ENCODE results near the gene ERF.
A peak's percentile ranks its signal among the peaks of the same experiment; 100 is the strongest.

ERF gene

GRCh38 chr19:42242069-42242511, 12.8 kb downstream of the ERF start:
- no peak for DNase-seq (ENCODE audit: low read depth in 2 of 2)

- DNase-seq (ENCODE audit: low read depth in 2 of 2): no peak
These were observed 13.6 kb downstream of the ERF start for GRCh38 chr19:42241279-42241678.

GRCh38 chr19:42239544-42240220, 15.2 kb downstream of the ERF start:
- DNase-seq (ENCODE audit: low read depth in 2 of 2): no peak

- no peak for DNase-seq (ENCODE audit: low read depth in 2 of 2)
These were observed 19.7 kb downstream of the ERF start for GRCh38 chr19:42235181-42235580.

DNA sequence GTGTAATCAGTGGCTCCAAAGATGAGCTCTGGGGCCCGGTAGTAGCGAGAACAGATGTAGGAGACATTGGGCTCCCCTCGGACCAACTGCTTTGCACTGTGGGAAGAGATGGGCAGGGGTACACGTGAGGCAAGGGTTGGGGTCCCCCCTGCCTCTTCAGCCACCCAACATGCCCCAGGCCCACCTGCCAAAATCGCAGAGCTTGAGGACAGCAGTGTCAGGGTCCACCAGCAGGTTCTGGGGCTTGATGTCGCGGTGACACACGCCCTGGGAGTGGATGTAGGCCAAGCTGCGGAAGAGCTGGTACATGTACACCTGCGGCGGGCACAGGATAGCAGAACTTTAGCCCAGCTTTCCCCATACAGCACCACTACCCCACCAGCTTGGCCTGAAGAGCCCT, 20.6 kb downstream of the ERF start:
- no peak for DNase-seq (ENCODE audit: low read depth in 2 of 2)

DNA sequence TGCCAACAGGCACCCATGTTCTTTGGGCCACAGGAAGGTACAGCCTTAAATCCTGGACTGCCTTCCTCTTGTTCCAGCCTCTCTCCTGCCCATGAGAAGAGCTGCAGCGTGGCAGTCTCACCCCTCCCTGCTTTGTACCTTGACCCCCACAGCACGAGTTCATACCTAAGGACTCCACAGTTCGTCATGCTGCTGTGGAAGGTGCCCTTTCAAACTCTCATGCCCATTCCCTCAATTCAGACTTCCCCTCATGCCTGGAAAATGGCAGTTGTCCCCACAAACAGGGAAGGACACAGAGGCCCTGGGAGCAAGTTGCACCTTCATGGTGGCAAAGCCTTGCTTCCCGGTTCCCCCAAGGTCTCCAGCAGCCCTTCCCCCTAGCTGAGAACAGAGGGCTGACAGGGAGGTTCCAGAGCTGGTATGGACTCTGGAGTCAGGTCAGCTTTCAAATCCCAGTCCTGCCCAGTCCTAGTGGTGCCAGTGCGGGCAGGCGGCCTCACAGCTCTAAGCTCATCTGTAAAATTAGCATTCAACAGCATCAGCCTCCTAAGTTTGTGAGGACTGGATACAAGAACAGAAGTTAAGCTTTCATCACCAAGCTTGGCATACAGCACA, 21.1 kb downstream of the ERF start:
- no peak for DNase-seq (ENCODE audit: low read depth in 2 of 2)

DNA sequence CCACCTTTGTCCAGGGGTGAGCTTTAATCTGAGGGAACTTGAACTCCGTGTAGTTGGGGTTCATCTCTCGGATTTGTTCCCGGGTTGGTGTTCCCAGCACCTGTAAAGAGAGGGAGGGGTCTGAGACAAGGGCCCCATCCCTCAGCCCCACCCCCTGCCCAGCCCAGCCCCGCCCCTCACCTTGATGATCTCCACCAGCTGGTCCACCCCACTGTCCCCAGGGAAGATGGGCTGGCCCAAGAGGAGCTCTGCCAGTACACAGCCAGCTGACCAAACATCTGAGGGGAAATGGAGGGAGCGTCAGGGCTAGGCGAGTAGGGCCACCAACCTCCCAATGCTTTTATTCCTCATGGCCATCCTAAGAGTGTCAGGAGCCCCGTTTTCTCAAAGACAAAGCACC, 21.8 kb downstream of the ERF start:
- DNase-seq (ENCODE audit: low read depth in 2 of 2): no peak

DNA sequence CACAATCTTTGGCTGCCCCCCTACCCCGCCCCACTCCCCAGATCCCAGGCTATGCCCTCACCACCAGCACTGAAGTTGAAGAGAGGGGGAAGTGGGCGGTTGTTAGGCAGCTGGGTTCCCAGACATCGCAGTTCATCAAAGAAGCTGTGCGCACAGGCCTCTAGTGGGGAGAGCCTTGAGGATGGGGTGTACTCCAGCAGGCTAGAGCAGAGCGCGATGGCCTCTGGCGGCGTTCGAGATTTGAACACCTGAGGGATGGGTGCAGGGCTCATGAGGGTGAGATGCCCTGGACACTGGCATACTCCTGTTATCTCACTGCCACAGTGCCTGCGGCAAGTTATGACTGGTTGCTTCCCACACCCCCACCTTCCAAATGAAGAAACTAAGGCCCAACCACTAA, 22.5 kb downstream of the ERF start:
- no peak for DNase-seq (ENCODE audit: low read depth in 2 of 2)

- no peak for DNase-seq (ENCODE audit: low read depth in 2 of 2)
These were observed 24.4 kb downstream of the ERF start for GRCh38 chr19:42230571-42230970.

GRCh38 chr19:42229855-42230351, 25.0 kb downstream of the ERF start:
- DNase-seq (ENCODE audit: low read depth in 2 of 2): no peak

GRCh38 chr19:42229301-42229854, 25.6 kb downstream of the ERF start:
- no peak for DNase-seq (ENCODE audit: low read depth in 2 of 2)

- DNase-seq (ENCODE audit: low read depth in 2 of 2): no peak
These were observed 26.3 kb downstream of the ERF start for GRCh38 chr19:42228641-42229040.

GRCh38 chr19:42226886-42227285, 28.0 kb downstream of the ERF start:
- no peak for DNase-seq (ENCODE audit: low read depth in 2 of 2)

GRCh38 chr19:42225718-42226292, 29.1 kb downstream of the ERF start:
- DNase-seq (ENCODE audit: low read depth in 2 of 2): no peak

DNA sequence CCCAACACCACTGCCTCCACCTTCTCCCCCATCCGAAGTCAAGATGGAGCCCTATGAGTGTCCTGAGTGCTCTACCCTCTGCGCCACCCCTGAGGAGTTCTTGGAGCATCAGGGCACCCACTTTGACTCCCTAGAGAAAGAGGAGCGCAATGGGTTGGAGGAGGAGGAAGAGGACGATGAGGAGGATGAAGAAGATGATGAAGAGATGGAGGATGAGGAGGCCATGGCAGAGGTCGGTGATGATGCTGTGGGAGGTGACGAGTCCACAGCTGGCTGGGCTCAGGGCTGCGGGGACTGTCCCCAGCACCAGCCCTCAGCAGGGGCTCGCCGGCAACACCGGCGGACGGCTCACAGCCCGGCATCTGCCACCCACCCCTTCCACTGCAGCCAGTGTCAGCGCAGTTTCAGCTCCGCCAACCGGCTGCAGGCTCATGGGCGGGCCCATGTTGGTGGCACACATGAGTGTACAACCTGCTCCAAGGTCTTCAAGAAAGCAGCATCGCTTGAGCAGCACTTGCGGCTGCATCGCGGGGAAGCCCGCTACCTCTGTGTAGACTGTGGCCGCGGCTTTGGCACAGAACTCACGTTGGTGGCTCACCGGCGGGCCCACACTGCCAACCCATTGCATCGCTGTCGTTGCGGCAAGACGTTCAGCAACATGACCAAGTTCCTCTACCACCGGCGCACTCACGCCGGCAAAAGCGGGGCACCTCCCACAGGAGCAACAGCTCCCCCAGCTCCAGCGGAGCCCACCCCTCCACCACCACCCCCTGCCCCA, 29.8 kb downstream of the ERF start:
- DNase-seq (ENCODE audit: low read depth in 2 of 2): no peak

DNA sequence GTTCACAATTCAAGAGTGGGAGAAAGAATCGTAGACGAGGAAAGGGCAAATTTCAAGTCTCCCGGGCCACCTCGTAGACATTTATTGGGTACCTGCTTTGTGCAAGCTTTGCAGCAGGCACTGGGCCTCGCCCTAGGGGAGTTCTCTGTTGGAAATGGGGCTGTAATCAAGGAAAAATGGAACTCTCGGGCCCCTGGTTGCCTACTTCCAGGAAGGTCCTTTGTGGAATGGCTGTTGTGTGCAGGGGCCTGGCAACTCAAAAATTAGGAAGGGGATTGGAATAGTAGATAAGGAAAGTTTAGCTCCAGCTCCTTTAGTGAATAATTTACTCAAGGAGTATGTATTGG, 34.2 kb downstream of the ERF start:
- DNase-seq (ENCODE audit: low read depth in 2 of 2): no peak

GRCh38 chr19:42219812-42220750, 34.8 kb downstream of the ERF start, which contains the start of gene ZNF526:
Gene ZNF526 (plus strand): TSS chr19:42220312. CDS start chr19:42224404, 4,092 bp downstream.
- peak; percentile 95 to 96 for DNase-seq (ENCODE audit: low read depth in 2 of 2)

DNA sequence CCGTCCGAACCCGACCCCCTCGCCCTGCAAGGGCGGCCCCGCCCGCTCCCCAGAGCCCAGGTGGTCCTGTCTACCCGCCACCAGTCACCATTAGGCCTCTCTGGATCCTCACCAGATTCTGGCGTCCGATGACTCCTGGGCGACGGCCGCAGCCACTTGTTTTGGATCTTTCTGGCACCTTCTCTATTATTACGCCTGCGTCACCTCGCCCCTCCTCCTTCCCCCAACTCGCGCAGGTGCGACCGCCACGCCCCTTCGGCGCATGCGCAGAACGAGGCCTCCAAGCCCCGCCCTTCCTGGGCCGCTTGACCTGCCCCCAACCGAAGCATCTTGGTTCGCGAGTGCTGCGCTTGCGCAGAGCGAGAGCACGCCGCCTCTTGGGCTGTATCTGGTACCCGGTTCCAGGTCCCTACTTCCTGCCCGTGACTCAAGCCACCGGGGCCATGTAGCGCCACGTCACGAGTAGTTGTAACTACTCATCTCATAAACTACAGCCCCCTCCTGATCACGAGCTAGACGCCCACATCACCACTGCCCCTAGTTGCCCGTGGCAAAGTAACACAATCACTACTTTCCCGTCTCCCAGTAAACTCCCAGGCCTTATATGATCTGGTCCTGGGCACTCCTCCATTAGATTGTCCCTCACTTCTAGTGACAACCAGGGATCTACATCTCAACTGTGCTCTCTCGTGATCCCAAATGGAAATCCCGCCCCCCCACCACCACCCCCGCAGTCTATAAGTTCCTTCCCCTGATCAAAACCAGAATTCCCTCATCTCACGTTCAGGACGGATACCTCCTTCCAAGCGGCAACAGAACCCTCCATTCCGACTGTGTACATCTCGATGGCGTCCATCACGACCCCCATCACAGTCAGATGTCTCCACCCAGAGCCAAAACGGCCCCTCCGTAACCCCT, 37.1 kb downstream of the ERF start, which contains the start of gene DEDD2:
Gene DEDD2 (minus strand): TSS at position 158 of the 918 bp plus-strand sequence. CDS start 670 bp downstream, outside the sequence.
- peak; percentile 99 to 100 for DNase-seq (ENCODE audit: low read depth in 2 of 2)

- no peak for DNase-seq (ENCODE audit: low read depth in 2 of 2)
These were observed 38.0 kb downstream of the ERF start for GRCh38 chr19:42216653-42217519.
